ENCODE results near the gene ABHD4.

Gene ABHD4

DNA sequence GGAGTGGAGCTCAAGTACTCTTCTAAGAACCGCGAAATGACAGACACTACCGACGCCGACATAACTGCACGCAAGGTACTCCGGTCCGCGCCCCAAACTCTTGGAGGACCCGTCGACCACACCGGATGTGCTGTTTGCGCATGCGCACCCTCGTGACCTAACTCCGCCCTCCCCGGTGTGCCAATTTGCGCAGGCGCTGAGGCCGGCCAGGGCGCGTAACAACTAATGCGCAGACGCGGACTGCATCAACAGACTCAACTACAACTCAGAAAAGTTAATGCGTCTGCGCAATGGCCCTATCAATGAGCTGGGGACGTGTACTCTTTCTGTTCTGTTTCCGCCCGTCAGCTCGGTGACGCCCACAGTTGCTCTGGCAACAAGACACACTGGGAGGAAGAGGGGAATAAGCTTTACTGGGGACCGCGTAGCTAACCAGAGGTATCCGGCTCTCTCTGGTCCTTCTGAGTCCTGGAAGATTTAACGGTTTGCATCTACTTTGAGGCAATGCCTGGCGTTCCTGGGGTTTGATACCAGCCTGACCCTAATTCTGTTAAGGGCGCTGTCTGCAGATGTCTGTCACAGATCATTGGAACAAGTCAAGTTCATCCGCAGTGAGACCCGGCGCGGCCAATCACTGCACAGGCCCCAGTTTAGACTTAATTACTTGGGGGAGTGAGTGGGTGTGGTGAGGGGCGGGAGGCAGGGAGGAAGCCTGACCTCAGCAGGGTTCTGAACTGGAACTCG, 8.8 kb upstream of the ABHD4 start, which contains the start of gene DAD1:
Gene DAD1 (minus strand): TSS at position 129 of the 744 bp plus-strand sequence. CDS start 67 bp downstream, at position 62.
- Mint-ChIP-seq H3K27ac (peak within 1 kb of the TSS; percentile 100), H3K4me3 (peak within 1 kb of the TSS; percentile 87), H3K27me3 (no peaks in the 10 kb centered on the region), H3K4me1 (peaks cover 23% of the 10 kb centered on the region), H3K36me3 (peaks cover 3% of the 10 kb centered on the region), H3K9me3 (no peaks in the 10 kb centered on the region)
- DNase-seq (ENCODE audit: low spot score in 2 of 2) (peak; percentile 99 to 100), ATAC-seq (ENCODE audit: low read depth) (peak; percentile 88)

DNA sequence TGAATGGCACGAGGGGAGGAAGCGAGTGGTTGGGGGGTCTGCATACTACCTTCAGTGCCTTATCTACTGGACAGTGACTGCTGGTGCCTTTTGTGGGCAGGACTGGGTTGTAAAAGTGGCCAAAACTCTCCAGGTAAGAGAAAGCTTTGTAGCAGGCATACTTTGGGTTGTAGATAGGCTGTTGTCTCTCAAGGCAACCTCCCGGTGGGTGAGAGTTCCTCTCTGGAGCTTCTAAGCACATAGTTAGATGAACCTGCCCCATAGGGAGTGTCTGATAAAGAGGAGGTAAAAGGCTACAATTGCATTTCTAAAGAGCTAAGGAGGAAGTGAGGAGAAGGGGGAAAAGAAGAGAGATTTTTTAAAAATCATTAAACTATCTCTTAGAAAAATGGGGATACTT, 4.9 kb upstream of the ABHD4 start:
- ATAC-seq (ENCODE audit: low read depth), result no peak
- no peaks in the 10 kb centered on the region for H3K36me3 Mint-ChIP-seq
- no peak overlapping the region for H3K27ac Mint-ChIP-seq
- H3K27me3 Mint-ChIP-seq, result no peaks in the 10 kb centered on the region
- peaks cover 7% of the 10 kb centered on the region for H3K4me1 Mint-ChIP-seq
- DNase-seq (ENCODE audit: low spot score in 2 of 2), result no peak
- no peak overlapping the region for H3K4me3 Mint-ChIP-seq
- no peaks in the 10 kb centered on the region for H3K9me3 Mint-ChIP-seq

- no peak for DNase-seq (ENCODE audit: low spot score in 2 of 2)
- Mint-ChIP-seq H3K4me1 (peaks cover 8% of the 10 kb centered on the region), H3K27ac (no peak overlapping the region), H3K36me3 (no peaks in the 10 kb centered on the region), H3K27me3 (no peaks in the 10 kb centered on the region), H3K9me3 (no peaks in the 10 kb centered on the region), H3K4me3 (no peak overlapping the region)
- no peak for ATAC-seq (ENCODE audit: low read depth)
Observed at GRCh38 chr14:22593601-22594000, 4.5 kb upstream of the ABHD4 start.

GRCh38 chr14:22594156-22594716, 3.9 kb upstream of the ABHD4 start:
- Mint-ChIP-seq H3K4me1 (peaks cover 14% of the 10 kb centered on the region), H3K27me3 (no peaks in the 10 kb centered on the region), H3K27ac (no peak overlapping the region), H3K9me3 (no peaks in the 10 kb centered on the region), H3K36me3 (no peaks in the 10 kb centered on the region), H3K4me3 (no peak overlapping the region)
- ATAC-seq (ENCODE audit: low read depth) (no peak), DNase-seq (ENCODE audit: low spot score in 2 of 2) (no peak)

DNA sequence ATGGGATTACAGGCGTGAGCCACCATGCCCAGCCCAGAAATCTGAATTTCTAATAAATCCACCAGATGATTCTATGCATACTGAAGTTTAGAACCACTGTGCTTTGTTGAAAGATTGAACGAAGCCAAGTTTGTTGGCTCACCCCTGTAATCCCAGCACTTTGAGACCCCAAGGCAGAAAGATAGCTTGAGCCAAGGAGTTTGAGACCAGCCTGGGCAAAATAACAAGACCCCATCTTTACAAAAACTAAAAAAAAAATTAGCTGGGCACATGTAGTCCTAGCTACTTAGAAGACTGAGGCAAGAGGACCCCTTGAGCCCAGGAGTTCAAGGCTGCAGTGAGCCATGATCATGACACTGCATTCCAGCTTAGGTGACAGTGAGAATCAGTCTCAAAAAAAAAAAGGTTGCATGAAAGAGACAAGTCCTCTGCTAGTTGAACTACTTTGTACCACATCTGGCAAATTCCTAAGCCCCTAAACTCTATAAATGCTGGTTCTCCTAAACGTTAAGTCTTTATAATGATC, 1.7 kb upstream of the ABHD4 start:
- Mint-ChIP-seq H3K27ac (no peak overlapping the region), H3K36me3 (no peaks in the 10 kb centered on the region), H3K27me3 (no peaks in the 10 kb centered on the region), H3K4me1 (peaks cover 23% of the 10 kb centered on the region), H3K4me3 (no peak overlapping the region), H3K9me3 (no peaks in the 10 kb centered on the region)
- ATAC-seq (ENCODE audit: low read depth), result no peak
- DNase-seq (ENCODE audit: low spot score in 2 of 2), result no peak

GRCh38 chr14:22597265-22597664, 835 bp upstream of the ABHD4 start:
- Mint-ChIP-seq H3K4me3 (peak overlapping the region; percentile 98), H3K36me3 (peaks cover 5% of the 10 kb centered on the region), H3K27me3 (no peaks in the 10 kb centered on the region), H3K9me3 (no peaks in the 10 kb centered on the region), H3K4me1 (peaks cover 27% of the 10 kb centered on the region), H3K27ac (peak overlapping the region; percentile 90)
- no peak for ATAC-seq (ENCODE audit: low read depth)
- no peak for DNase-seq (ENCODE audit: low spot score in 2 of 2)

GRCh38 chr14:22597771-22598098, 365 bp upstream of the ABHD4 start:
- Mint-ChIP-seq H3K36me3 (peaks cover 9% of the 10 kb centered on the region), H3K4me1 (peaks cover 27% of the 10 kb centered on the region), H3K27ac (peak overlapping the region; percentile 90), H3K4me3 (peak overlapping the region; percentile 98), H3K27me3 (no peaks in the 10 kb centered on the region), H3K9me3 (no peaks in the 10 kb centered on the region)
- peak; percentile 24 for ATAC-seq (ENCODE audit: low read depth)
- DNase-seq (ENCODE audit: low spot score in 2 of 2), result no peak

DNA sequence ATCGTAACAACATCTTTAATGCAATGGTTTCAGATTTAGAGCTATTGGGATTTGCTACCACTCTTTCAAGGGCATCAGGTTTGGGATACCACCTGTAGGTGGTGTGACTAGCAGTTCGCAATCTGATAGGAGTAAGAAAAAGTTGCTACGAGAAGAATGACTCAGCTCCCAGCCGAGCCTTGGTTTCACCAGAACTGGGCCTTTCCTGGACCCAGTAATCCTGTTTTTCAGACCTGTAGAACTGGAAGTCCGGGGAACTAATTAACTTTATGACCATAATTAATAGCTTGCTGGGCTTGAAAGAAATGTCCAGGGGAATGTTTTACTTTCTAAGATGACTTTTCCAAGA, 770 bp downstream of the ABHD4 start:
- Mint-ChIP-seq H3K27ac (peak overlapping the region; percentile 90), H3K36me3 (peaks cover 17% of the 10 kb centered on the region), H3K4me1 (peaks cover 27% of the 10 kb centered on the region), H3K4me3 (peak overlapping the region; percentile 98), H3K9me3 (no peaks in the 10 kb centered on the region), H3K27me3 (no peaks in the 10 kb centered on the region)
- no peak for DNase-seq (ENCODE audit: low spot score in 2 of 2)
- peak; percentile 50 for ATAC-seq (ENCODE audit: low read depth)

DNA sequence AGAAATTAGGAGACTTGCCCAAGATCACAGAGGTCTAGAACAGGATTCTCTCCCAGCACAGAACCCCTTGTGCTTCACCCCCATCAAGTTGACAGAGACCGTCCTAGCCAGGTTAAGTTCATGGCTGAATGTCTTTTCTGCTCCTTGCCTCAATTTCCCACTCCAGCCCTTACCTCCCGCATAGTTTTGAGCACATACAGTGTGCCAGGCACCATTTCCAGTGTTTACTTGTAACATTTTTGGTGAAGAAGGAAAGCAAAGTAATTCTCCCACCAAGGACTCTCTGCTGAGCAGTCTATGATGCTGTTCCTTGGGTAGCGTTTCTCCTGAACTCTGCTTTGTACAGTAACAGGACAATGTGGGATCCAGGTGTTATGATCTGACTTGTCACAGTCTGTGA, 1.2 kb downstream of the ABHD4 start:
- H3K27ac Mint-ChIP-seq, result peak overlapping the region; percentile 90
- ATAC-seq (ENCODE audit: low read depth), result no peak
- no peak for DNase-seq (ENCODE audit: low spot score in 2 of 2)

DNA sequence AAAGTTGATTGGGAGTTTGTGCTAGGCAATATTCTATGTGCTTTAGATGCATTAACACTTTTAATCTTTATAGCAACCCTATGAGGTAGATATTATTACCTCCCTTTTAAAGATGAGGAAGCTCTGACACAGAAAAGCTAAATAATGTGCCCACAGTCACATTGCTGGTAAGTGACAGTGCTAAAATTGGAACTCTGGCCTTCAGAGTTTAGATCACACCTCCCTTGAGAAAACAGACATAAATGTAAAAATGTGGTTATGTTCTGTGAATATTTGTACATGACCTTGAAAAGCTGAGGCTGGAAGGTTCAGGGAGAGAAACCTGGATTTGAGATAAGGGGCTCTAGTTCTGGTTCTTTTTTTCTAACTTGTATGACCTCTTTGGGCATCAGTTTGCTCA, 1.9 kb downstream of the ABHD4 start:
- Mint-ChIP-seq H3K36me3 (peaks cover 23% of the 10 kb centered on the region), H3K4me3 (no peak overlapping the region), H3K27me3 (no peaks in the 10 kb centered on the region), H3K9me3 (no peaks in the 10 kb centered on the region), H3K27ac (no peak overlapping the region), H3K4me1 (peaks cover 27% of the 10 kb centered on the region)
- no peak for ATAC-seq (ENCODE audit: low read depth)
- no peak for DNase-seq (ENCODE audit: low spot score in 2 of 2)

More for the DNA sequence above, 1.2 kb downstream of the ABHD4 start:
- Mint-ChIP-seq H3K4me3 (peak overlapping the region; percentile 98), H3K27me3 (no peaks in the 10 kb centered on the region), H3K4me1 (peaks cover 27% of the 10 kb centered on the region), H3K9me3 (no peaks in the 10 kb centered on the region), H3K36me3 (peaks cover 18% of the 10 kb centered on the region)

DNA sequence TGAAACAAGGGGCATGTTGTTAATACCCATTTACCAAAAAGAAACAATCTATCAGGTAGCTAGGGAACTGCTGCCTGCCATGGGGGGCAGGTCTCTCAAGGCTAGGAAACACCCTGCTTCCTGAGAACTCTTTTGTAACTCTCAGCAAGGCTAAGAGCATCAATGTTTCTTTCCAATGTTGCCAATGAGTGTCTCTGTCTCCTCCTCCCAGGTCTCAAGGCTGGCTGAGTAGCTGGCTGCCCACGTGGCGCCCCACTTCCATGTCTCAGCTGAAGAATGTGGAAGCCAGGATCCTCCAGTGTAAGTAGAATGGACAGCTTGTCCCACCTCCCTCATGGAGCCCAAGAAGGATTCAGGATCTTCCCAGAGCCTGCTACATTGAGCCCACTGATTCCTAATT, 3.4 kb downstream of the ABHD4 start:
- peaks cover 27% of the 10 kb centered on the region for H3K4me1 Mint-ChIP-seq
- H3K4me3 Mint-ChIP-seq, result no peak overlapping the region
- ATAC-seq (ENCODE audit: low read depth) (no peak), DNase-seq (ENCODE audit: low spot score in 2 of 2) (no peak)
- H3K9me3 Mint-ChIP-seq, result no peaks in the 10 kb centered on the region
- H3K36me3 Mint-ChIP-seq, result peaks cover 29% of the 10 kb centered on the region
- no peak overlapping the region for H3K27ac Mint-ChIP-seq
- H3K27me3 Mint-ChIP-seq, result no peaks in the 10 kb centered on the region

- Mint-ChIP-seq H3K9me3 (no peaks in the 10 kb centered on the region), H3K27me3 (no peaks in the 10 kb centered on the region), H3K4me3 (no peak overlapping the region), H3K4me1 (peaks cover 27% of the 10 kb centered on the region), H3K36me3 (peaks cover 29% of the 10 kb centered on the region), H3K27ac (no peak overlapping the region)
- DNase-seq (ENCODE audit: low spot score in 2 of 2) (no peak), ATAC-seq (ENCODE audit: low read depth) (no peak)
Observed at GRCh38 chr14:22601996-22602395, 3.9 kb downstream of the ABHD4 start.

DNA sequence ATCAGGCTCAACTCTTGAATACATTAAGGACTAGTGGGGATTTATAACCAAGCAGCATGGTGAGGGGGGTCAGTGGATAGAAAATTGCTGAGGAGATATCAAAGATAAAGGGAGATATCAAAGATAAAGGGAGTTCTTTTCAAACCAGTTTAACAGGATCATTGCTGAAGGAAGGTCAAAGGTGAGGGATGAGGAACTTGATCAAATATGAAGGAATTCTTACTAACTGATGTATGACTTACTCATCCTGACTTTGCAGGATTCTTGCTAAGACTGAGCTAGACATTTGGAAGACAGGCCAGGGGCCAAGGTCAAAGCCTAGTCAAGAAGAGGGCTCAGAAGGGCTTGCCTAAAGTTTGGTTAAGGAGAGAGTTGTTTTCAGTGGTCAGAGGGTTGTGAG, 4.8 kb downstream of the ABHD4 start:
- H3K36me3 Mint-ChIP-seq, result peaks cover 33% of the 10 kb centered on the region
- no peak overlapping the region for H3K27ac Mint-ChIP-seq

DNA sequence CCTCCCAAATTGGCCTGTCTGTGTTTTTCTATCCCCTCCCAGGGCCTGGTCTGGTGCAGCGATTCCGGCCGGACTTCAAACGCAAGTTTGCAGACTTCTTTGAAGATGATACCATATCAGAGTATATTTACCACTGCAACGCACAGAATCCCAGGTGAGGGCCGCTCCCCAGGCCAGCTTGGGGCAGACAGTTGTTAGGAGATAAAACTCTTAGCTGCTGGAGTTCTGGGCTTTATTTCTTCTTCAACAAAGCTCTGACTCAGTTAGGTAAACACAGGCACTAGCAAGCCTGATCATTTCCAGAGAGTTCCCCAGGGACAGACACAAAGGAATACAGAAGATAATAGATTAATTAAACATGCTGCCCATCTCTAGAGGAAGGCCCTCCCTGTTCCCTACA, 8.3 kb downstream of the ABHD4 start:
- no peak for DNase-seq (ENCODE audit: low spot score in 2 of 2)
- Mint-ChIP-seq H3K4me1 (peaks cover 4% of the 10 kb centered on the region), H3K36me3 (peaks cover 49% of the 10 kb centered on the region), H3K9me3 (no peaks in the 10 kb centered on the region), H3K4me3 (no peak overlapping the region), H3K27me3 (no peaks in the 10 kb centered on the region), H3K27ac (no peak overlapping the region)
- no peak for ATAC-seq (ENCODE audit: low read depth)

More for the DNA sequence above, 4.8 kb downstream of the ABHD4 start:
- no peaks in the 10 kb centered on the region for H3K9me3 Mint-ChIP-seq
- no peak for DNase-seq (ENCODE audit: low spot score in 2 of 2)
- H3K4me3 Mint-ChIP-seq, result no peak overlapping the region
- no peaks in the 10 kb centered on the region for H3K27me3 Mint-ChIP-seq
- H3K4me1 Mint-ChIP-seq, result peaks cover 22% of the 10 kb centered on the region
- no peak for ATAC-seq (ENCODE audit: low read depth)

DNA sequence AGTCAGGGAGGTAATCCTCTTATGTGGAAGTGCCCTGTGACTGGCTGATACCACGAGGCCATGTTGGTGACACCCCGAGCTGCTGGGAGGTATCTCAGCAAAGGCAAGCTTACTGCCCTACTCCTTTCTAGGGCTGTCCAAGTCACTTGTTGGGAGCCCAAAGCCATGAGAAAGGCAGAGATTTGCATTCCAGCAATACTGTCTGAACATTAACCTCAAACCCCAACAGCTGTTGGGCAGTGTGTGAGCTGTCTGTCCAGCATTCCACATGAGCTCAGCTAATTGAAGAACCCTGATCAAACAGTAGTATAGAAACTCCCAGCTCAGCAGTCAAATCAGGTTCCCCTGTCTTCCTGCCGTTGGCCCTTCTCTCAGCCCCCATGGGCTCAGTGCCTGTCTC, 9.2 kb downstream of the ABHD4 start:
- Mint-ChIP-seq H3K4me3 (no peak overlapping the region), H3K27me3 (no peaks in the 10 kb centered on the region), H3K36me3 (peaks cover 44% of the 10 kb centered on the region), H3K4me1 (no peaks in the 10 kb centered on the region), H3K27ac (no peak overlapping the region), H3K9me3 (no peaks in the 10 kb centered on the region)
- ATAC-seq (ENCODE audit: low read depth), result no peak
- no peak for DNase-seq (ENCODE audit: low spot score in 2 of 2)
